Kidney glomerular epithelial cell (primary cell): ENCODE results near the gene NAV3.

Experiments used
- DNase-seq: peaks from one replicate; lab custom pipeline; 2025; lab: John Stamatoyannopoulos, UW

The NAV3 gene

DNA sequence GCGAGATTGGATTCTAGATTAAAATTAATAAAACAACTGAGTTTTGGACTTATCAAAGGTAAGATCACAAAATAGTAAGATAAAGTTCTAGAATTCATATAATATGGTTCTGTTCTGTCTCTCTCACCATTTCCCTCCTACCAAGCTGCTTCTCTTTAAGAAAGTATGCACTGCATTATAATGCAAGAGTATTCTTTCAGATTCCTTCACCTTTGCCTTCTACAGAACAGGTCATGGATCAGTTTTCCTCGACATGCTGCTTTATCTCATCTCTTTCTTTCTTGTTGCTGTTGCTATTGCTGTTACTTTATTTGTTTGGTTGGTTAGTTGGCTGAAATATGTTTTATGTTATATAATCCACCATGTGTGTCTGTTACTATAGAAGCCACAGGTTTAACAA is 357.0 kb downstream of the NAV3 start:
- no peak for DNase-seq

DNA sequence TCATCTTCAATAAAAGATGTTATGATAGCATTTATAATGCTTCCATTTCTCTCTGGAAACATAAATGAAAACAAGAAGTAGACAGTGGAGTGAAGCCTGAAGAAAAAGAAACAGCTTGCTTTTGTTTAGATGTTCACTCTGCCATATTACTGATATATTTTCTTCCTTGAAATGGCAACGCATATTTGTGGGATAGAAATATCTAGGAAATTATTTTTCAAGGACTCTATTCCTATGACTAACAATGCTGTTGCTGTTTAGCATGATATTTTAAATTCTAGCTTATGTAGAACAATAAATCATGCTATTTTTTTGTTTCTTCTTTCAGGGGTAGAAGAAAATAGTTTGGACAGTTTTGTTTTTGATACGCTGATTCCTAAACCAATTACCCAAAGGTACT is 359.0 kb downstream of the NAV3 start:
- no peak for DNase-seq

DNA sequence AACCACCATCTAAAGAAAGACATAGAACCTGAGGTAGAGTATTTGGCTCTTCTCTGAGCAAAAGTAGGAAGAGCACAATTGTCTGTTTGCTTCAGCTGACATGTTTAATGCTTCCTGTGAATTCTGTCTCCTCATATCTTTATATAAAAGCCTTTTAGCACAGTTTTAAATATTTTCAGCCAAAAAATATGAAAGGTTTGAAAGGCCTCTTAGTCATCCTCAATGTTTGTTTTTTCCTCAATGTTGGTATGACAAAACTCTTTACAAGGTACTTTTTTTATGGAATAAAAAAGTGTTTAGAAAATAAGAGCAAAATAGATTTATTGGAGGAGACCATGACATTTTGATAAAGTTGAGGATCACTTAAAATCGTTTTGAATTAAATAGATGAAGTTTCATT is 360.9 kb downstream of the NAV3 start:
- no peak for DNase-seq

DNA sequence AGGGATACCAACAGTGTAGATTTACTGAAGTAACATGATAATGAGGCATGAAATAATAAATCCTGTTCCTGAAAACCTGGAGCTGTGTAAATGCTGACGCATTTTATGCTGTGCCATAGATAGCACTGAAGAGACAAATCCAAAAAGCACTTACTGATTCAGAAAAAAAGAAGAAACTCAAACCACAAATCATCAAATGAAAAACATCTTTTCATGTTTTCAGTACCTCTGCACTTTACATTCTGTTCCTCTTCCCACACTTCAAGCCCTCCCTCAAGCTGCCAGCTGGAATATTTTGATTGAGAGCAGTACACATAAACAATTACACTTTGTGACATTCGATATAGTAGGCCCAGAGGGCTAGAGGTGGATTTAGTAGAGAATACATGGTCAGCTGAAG is 362.3 kb downstream of the NAV3 start:
- no peak for DNase-seq

DNA sequence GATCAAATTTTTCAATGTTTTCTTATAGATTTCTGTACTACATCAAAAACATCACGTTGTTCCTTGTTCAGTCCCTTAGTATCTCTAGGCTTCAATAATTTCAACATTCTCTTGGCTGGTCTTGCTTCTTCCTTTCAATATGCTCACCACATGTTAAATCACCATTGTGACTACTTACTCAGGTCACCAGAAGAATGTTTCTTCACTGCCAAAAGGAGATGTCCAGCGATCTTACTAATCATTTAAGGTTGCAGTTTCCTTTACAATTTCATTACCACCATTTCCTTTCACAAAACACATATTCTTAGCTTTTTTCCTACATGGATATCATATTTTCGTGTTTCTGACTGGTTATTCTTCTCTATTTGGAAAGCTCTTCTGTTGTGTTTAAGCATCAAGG is 363.8 kb downstream of the NAV3 start:
- no peak for DNase-seq

DNA sequence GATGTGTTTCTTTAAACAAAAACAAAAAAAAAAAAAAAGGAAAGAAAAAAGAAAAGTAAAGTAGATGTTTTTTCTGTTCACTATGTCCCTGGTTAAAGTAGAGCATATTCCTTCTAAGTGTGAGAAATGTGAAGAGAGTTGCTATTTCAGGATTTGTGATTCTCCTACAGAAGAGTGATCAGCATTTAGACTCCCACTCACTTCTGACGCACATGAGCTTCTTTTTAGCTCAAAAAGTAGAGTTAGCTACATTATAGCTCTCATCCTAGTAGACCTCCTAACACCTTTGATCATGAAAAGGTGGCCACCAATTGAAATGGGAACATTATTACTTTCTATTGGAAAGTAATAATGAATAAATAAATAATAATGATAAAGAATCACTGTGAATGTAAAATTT is 368.2 kb downstream of the NAV3 start:
- DNase-seq, result no peak

DNA sequence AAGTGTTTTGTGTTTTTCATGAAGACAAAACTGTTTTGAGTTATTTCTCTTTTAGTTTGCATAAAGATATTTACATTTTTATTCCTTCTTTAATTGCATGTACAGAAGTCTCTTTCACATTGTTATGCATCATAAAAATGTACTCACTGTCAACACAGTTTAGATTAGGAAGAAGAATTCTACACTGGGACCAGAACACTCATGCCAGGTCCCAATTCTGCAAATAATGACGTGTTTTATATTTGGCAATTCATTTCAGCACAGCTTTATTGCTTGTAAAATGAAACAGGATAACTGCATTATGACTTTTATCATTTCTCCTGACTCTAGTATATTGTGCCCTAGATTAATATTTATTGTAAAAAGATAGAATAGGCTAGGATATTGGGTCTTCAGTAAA is 369.2 kb downstream of the NAV3 start:
- no peak for DNase-seq

DNA sequence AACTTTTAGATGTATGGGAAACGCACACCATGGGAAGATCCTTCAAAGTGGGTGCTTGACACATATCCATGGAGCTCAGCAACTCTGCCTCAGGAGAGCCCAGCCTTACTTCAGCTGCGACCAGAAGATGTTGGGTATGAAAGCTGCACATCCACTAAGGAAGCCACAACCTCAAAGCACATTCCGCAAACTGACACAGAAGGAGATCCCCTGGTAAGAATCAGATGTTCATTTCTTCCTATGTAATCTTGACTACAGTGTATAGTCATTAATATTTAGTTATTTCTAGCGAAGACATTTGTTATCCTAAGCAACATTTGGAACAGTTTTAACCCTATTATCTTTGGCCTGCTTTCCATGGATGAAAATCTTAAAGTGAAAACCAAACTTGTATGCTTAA is 374.2 kb downstream of the NAV3 start:
- no peak for DNase-seq

DNA sequence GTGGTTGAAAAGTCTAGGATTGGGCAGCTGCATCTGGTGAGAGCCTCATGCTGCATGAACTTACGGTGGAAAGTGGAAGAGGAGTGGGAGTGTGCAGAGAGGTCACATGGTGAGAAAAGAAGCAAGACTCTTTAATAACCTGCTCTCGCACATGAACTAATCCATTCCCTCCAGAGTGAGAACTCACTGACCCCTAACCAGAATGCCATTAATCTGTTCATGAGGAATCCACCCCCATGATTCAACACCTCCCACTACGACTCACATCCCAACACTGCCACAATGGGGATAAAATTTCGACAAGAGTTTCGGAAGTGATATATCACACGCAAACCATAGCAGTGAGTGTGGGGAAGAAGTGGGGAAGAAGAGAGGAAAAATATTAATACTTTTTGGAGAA is 377.4 kb downstream of the NAV3 start:
- DNase-seq, result peak; percentile 38

DNA sequence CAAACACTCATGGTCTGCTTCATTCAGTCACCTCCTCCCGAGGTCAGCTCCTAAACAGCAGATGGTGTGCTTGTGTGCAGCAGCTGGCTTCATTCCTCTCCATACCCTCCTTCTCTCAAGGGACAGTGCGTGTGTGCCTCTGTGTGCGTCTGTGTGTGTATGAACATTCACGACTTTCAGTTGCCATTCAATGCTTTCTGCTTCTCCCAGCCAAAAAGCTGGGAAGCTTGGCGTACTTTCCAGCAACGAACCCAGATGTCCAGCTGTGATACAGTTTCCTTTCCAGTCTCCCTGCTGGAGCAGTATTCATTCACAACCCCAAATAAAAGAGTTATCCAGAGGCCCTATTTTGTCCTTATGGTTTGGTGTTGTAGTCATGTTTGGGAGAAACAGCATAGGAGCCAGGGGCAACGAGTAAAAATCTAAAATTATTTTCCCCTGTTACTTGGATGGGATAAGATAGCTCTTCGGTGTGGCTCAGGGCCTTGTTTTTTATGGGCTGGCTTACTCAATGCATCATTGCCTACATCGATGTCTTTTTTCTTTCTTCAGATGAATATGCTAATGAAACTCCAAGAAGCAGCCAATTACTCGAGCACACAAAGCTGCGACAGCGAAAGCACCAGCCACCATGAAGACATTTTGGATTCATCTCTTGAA is 379.3 kb downstream of the NAV3 start:
- DNase-seq, result no peak

DNA sequence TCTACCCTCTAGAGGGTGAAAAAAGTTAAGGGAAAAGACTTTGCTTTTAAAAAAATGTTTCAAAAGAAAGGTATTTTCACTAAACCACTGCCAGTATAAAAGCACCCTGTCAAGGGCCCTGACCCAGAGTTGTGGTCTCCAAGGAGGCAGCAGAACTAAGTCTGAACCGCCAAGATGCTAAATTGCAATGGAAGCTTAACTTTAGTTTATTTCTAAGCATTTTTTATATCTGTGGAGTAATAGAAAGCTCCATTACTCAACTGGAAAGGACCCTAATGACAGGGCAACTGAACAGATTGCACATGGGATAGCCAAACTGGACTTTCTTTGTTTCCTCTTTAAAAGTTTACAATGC is 379.8 kb downstream of the NAV3 start:
- DNase-seq, result no peak

DNA sequence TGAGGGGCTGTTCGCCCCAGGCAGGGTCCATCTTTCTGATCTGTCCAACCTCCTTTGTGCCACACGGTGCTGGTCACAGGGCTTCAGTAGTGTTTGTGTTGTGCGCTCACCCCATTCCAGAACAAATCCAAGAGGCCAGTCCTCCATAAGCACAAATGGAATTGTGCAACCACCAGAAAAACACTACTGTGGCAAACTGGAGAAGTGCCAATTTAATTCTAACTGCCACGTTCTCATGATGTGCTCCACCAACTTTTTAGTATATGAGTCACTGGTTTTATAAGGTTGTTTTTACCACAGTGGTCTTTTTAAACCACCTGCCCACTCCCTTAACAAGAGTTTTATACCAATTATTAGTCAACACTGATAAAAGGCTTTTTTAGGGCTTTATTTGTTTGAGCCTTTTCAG is 380.2 kb downstream of the NAV3 start:
- peak; percentile 82 for DNase-seq

DNA sequence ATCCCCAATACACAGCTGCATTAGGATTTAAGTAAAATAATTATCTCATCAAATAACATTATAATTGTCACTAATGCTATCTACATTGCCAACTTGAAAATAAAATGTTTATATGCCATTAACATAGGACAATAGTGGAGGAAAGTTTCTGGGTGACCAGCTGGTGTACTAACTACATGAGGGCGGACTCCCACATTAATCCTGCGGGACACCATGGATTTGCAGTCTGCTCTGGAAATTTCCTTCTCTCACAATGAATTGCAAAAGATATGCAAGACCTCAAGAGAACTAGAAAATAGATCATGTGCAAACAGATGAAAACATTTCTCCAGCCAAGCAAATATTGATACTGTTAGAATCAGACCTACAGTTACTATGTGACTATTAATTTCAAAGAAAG is 390.1 kb downstream of the NAV3 start:
- DNase-seq, result no peak

DNA sequence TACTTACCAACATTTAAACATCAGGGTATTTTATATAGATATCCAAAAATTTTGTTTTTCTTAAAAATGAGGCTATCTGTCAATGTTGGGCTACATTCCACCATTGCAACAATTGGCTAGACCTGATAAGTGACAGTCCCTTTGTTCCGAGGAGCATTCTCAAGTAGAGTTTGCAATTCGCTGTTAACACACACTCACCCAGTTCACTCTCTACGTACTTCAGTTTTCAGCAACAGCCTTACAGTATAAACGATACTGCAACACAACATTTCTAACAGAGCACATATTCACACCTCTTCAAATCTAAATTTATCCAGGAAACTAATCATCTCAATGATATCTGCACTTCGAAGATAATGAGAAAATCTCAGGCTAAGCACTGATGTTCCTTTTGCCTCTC is 393.5 kb downstream of the NAV3 start:
- no peak for DNase-seq

DNA sequence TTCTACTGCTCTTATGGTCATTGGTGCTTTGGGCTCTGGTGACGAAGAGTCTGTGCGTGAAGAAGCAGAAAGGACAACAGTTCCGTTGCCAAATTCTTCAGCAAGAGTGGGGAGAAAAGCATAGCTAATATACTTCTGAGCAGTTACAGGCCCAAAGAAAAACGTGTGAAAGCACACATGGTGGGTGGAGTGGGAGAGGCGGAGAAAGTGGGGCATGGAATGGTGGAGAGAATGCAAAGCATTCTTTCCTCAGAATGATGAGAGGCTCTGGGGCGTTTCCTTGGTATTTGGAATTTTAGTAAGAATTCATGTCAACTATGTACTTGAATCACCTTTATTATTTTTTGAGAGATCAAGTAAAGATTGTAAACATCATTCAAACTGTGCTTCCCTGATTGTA is 396.1 kb downstream of the NAV3 start:
- no peak for DNase-seq

DNA sequence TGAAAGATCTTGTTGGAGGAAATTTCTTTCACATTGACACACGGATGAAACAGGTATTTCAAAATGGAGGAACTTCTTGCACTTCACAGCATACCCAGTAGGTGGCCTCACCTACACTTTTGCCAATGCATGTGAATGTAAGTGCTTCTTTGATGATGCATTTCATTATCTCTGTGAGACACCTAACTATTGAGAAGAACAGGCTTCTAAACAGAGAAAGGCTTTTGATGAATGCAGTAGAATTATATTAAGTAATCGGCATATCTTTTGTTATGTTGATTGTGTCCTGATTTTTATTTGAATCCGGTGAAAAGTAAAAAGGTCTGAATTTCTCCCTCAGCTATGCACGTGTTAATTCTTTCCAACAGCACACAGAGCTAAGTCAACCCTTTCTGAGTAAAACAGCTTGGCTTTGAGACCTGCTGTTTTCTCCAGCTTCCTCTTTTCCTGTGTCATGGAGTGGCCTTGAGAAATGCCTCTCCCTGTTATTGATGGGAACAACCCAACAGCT is 399.0 kb downstream of the NAV3 start:
- no peak for DNase-seq

DNA sequence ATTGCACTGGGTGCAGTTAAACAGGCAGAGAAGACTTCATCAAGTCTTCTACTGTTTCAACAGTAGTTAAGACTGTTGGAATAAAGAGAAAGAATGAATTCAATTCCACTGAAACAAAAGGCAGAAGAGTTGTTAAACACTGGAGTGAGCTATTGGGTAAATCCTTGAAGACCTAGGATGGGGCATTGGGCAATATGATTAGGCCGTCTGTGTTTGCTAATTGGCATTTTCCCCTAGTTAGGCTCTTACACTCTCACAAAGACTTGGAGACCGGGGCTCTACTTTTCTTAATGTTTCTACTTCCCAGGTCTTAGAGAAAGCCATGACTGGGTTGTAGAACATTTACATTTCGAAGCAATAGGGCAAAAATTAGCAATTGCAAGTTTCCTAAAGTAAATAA is 402.1 kb downstream of the NAV3 start:
- DNase-seq, result no peak

DNA sequence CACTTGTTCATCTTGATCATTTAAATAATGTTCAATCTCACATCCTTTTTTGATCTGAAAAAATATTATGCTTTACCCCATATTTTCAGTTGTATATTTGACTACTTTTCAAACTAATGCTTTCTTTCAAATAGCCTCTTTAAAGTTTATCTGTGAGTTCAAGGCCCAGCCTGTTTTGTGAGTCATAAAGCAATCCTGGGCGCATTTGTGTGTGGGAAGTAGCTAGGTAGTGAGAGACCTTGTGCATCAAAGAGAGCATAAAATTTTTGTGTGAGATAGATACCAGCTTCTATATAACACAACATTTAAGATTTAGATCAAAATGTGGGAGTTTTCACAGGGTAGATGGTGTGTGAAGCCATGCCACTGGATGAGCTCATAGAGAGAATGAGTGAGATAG is 405.6 kb downstream of the NAV3 start:
- DNase-seq, result no peak

DNA sequence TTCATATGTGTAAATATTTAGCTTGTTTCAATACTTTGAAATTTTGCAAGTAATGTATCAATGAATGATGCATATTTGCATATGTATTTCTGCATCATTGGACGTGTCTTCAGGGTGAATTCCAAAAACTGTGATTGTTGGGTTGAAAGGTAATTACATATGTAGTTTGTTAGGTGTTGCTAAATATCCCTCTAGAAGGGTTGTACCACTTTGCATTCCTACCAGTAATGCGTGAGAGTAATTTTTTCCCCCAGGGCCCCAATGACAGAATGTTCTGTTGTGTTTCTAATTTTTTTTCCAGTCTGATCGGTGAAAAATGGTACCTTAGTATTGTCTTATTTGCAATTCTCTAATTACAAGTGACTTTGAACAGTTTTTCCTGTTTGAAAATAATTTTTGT is 408.9 kb downstream of the NAV3 start:
- no peak for DNase-seq

DNA sequence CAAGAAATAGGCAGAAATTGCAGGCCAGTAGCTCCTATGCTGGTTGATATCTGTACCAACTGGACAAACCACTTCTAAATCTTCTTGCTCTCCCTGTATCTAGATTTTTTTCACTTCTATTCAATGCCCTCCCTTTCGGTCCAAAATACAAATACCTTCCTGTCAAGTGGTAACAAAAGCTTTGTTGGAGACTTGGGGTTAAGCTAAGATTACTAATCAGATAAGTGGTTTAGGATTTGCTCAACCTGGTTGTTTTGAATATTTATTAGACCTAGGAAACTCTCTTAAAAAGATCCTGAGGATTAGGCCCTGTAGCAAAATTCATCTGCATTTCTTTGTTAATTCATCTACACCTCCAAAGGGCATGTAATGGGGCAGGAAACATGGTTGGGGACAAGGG is 410.1 kb downstream of the NAV3 start:
- DNase-seq, result no peak

DNA sequence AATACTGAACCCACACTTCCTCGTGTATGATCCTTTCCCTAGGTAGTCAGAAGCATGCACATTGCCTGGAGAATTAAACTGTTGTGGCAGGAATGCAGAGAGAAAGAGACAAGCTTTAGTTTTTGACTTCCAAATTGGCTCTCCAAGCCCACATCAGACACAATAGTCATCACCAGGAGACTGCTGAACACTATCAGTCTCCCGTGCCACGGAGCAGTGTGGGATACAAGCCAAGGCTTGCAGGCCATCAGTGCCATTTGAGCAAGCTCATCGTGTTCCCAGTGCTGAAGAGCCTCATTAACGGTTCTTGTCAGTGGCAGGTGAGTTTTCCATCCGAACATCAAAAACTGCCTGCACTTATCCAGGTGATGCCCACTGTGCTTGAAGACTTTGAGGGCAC is 410.8 kb downstream of the NAV3 start:
- no peak for DNase-seq

DNA sequence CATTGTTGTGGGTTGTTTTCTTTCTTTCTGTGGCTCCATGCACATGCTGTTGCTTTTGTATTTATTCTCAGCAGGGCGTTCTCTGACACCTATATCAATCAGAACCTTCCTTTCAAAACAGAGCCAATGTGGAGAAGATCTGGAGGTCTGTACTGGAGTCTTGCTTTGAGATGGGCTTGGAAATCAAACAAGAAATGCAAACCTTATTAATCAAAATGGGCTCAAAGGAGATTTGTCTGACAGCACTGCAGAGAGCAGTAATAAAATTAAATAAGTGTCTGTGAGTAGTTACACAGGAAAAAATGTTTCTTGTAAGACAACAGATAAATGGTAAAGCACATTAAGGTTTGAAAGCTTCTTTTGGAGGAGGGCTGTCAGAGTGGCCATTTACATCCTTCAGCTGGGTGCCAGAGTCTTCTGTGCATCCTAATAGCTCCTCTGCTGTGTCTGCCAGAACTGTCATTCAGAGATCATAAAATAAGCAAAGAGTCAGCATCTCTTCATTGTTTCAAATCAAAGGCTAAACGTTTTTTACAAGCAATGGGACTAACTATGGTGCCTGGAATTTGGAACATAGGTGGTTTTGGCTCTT is 414.3 kb downstream of the NAV3 start:
- DNase-seq, result no peak

DNA sequence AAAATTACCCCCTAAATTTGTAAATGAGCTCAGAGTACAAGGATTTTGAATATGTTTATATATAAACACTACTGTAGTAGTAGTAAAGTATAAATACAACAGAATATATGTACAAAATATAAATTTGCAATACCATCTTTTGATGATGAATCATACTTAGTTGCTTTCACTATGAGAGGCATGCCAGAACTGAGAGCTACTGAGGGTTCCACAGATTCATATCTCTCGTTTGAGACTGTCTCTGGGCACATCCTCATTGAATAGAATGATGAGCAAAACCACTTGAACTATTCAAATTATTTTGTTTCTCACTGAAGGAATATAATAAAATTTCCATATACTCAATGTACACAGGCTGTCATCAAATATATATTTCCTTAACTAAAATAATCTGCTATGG is 417.6 kb downstream of the NAV3 start:
- DNase-seq, result no peak

DNA sequence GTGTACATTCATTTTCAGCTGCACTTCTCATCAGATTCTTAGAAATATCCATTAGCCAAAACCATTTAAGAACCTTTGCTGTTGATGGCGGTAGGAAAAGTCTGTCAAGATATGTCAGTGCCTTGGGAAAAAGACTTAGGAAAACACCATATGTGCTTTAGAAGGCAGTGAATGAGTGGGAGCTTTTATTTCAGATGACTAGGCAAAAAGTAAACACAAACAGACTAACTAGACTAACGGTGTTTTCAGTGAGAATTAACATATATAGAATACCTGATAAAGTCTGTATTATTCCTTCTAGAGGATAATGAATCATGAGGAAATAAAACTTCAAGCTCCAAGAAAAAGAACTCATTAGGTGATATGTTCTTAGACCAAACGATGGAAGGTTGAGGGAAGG is 418.9 kb downstream of the NAV3 start:
- DNase-seq, result no peak
